SH-SY5Y (cell line): ENCODE results near the gene GRAMD2A.

Experiments used
- GATA2 ChIP-seq: IDR thresholded peaks from 2 replicates; pipeline ENCODE4 v1.6.1; 2011; ENCODE audit warnings: mild to moderate bottlenecking, low read depth, low read length
- GATA3 ChIP-seq: IDR thresholded peaks from 2 replicates; pipeline ENCODE4 v1.6.1; 2011; ENCODE audit warnings: low read depth, mild to moderate bottlenecking, low read length, moderate library complexity

DNA sequence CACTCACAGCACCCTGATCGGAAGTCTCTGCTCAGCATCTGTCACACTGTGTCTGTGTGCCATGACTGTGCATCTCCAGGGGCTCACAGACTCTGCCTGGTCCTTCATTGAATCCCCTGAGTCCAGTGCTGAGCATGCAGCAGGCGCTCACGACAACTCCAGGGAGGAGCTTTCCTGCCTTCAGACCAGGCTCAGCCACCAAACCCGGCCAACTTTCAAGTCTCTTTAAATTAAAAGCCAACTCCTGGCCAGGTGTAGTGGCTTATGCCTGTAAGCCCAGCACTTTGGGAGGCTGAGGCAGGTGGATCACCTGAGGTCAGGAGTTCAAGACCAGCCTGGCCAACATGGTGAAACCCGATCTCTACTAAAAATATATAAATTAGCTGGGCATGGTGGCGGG is 24.2 kb downstream of the GRAMD2A start:
- no peak for TF ChIP-seq GATA3
- TF ChIP-seq GATA2 = no peak
